ENCODE results near the gene CEP128.

Gene CEP128

DNA sequence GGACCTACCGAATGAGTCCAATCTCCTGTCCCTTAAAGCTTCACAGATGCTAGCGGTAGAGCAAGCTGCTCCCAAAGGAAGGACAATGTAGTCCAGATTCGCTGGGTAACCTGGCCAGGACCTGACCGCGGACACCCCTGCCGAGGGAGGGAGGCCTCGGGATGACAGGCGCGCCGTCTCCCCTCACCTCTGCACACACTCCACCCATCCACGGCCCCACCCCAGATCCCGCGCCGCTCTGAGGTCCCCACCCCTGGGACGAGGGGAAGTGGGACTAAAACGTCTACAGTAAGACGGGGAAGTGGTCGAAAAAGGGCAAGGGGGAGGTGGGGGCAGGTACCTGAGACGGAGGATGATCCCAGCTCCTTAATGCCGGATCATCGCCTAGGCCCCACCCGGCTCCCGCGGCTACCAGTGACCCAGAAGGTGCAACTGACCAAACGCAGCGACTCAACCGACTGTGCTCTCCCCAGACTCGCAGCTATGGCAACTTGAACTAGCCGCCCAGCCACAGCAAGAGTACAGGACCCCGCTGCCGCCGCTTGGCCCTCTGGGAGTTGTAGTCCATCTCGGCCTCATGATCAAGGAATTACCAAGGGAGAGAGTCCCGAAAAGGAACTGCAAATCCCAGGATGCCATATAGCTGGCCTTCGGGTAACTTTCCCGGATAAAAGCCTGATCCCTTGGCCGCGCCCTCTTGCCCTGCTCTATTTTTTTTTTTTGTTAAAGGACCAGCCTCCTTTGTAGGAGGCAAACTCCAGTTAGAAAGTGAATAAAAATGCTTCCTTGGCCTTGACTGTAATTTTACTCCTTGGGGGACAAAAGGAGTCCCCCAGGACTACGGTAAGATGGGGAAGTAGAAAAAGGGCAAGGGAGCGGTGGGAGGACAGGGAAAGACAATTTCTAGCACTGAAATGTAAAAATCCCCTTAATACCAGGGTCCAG lies at the start of gene CEP128:
Gene CEP128 (minus strand): TSS at position 498 of the 945 bp plus-strand sequence.
- peak; percentile 97 for DNase-seq (ENCODE audit: low spot score)

DNA sequence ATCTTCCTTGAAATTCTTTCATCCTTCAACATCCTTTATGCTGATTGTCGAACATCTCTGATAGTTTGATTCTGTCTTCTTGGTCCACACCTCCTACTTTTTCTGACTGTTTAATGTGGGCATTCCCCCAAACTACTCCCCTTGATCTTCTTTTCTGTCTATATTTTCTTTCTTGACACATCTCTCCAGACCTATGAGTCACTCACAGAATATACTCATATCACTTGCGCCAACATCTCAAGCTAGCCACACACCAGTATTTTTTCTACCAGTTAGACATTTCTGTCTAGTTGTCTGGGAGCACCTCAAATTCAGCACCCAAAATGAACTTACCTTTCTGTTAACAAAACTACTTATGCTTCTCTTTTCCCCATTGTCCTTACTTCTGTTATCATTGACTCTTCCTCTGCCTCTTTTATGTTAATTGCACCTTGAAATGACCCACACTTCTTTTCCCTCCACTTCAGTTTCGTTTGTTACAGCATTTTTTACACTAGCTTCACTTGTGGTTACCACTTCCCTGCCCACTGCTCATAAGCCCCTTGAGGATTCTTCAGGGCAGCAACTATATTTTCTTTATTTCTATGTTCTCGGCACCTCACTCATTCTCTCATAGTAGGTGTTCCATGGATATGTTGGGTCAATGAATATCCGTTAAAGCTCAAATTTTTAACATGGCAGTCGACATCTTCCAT lies 47.3 kb upstream of the CEP128 start:
- DNase-seq (ENCODE audit: low spot score) = no peak

DNA sequence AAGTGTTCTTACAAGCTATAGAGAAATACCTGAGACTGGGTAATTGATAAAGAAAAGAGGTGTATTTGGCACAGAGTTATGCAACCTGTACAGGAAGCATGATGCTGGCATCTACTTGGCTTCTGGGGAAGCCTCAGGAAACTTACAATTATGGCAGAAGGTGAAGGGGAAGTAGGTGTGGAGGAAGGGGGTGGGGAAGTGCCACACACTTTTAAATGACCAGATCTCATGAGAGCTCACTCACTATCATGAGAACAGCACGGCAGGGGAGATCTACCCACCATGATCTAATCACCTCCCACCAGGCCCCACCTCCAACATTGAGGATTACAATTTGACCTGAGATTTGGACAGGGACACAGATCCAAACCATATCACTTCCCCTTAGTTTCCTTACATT lies 46.7 kb upstream of the CEP128 start:
- no peak for DNase-seq (ENCODE audit: low spot score)

DNA sequence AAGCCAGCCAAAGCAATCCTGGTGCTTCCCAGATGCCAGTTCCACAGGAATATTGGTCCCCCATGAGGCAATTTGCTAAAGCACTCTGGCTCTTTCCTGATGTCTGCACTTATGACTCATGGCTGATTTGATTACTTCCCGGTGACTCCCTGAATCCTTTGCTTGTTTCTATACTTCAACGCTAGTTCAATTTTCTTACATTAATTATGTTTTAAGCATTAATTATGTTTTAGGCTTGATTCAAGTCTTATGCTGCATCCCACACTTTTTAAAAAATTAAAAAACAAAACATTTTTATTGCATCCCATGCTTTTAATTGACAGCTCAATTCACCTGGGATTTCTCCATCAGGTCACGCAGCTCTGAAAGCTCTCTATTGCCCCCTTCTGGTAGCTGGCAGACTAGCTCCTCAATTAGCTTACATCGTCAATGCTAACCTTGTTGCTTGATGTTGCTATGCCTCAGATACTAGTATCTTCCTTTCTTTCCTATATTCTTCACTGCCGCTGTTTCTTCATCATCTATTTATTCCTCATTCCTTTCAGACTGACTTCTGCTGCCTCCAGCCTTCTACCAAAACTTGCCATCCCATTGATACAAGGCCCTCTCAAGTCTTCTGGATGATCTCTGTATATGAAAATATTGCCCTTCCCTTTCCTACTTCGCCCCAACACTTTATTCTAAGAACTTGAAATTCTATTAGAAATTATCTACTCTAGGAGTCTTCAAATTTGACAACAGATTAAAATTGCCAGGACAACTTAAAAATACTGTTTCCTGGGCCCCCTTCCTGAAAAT lies 45.9 kb upstream of the CEP128 start:
- DNase-seq (ENCODE audit: low spot score) = peak; percentile 80

DNA sequence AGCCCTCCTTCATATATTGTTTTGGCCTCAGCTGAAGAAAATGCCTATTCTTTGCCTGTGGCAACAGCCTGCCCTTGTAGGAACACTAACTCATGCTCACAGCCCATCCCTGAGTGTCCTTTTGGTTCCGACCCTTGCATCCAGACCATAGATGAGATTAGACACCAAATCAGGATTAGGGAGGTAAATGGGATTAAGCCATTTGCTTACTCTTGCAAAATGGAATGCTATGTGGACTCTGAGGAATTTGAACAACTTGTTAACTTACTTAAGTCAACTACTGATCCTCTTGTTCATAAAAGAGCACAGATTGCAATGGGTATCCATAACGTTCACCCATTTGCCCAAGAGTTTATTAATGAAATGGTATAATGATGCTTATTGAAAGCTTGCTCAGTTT lies 41.2 kb upstream of the CEP128 start:
- DNase-seq (ENCODE audit: low spot score) = no peak

DNA sequence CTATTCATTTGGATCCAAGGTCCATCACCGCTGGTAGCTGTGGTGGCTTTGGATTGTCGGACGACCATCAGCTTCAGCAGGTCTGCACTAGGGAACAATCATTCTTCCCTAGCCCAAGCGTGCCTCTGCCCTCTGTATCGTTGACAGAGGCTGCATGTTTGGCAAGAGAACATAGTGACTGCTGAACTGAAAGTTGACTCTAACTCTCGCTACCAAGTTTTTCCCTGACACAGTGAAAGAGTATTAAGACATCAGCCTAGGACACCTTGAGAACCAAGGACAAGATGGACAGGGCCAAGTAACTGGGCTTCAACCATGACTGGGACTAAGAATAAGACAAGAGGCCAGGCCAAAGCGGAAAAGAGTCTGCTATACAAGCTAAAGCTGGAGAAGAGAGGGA lies 40.1 kb upstream of the CEP128 start:
- DNase-seq (ENCODE audit: low spot score) = no peak

DNA sequence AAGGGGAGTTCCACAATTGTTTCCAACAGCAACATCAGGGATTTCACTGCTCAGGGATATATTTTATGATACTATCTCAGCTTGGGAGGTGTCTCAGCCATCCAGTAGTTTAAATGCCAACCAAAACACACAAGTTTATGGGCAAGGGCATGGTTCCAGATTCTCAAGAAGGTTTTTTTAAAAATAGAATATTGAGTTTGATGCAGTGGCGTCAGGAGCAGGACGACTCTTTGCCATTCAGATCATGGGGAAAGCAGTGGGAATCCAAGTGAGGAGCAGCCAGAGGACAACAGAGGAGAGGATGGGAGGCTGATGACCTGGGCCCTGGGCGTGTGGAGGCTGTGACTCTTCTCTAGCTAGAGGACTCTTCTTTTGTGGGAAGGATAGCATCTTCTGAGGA lies 39.6 kb upstream of the CEP128 start:
- DNase-seq (ENCODE audit: low spot score) = no peak

DNA sequence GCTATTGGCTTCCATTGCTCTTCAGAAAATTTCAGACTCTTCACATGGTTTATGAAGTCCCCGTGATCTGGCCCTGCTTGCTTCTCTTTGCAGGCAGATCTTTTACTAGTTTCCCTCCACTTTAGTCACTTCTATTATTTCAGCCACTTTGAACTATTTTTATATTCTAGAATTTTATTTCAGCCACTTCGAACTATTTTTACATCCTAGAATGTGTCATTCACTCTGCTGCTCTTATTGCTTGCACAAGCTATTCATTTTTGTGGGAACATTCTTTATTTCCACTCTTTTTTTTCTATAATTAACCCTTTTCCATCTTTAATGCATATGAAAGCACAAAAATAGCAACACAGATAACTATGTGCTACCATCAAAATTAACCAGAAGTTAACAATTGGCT lies 38.4 kb upstream of the CEP128 start:
- DNase-seq (ENCODE audit: low spot score) = no peak

DNA sequence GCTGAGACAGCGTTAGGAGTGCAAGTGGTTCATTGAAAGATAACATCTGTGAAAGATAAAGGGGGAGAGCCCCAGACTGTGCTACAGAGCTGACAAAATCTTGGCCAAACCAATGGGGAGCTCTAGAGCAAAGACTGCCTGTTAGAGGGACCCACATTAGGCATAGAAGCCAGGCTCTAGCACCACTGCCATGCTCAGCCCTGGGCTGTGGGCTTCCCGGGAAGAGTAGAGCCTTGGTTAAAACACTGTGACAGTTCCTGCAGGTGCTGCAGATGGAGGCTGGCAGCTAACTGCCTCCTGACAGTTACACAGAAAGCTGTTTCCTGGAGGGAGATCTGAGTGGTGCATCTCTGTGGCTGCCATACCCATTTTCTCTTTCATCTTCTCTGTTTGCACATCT lies 36.9 kb upstream of the CEP128 start:
- DNase-seq (ENCODE audit: low spot score) = no peak

DNA sequence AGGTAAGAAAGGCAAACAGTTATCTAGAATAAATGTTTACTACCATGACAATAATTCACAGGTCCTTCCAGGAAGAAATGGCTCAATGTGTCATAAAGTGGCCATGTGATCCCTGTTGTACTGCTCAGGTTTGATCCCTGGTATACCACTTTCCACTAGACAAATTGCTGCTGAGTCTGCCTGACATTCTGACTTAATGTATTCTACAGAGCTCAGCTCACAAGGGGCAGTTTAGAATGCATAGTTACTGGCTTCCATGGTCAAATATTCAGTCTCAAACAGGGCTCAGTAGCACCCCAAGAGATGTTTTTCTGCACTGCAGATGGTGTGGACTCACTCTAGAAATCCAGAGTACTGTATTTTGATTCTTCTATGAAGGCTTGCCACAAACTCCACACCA lies 35.7 kb upstream of the CEP128 start:
- no peak for DNase-seq (ENCODE audit: low spot score)

DNA sequence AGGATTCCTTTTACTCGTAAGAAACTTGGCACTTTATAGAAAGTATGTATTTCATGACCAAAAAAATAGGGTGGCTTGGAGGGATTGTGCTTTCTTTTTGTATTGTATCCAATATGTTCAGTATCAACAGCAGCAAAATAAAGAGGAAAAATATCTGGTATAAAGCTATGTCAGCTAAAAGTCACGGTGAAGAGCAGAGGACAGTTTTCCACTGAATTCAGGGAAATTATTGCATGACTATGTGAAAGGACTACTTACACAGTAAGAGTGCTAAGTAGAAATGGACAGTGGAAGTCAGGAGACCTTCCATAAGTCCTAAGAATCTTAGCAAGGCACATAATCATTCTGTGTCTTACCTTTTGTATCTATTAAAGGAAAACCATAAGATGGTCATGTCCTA lies 33.1 kb upstream of the CEP128 start:
- DNase-seq (ENCODE audit: low spot score) = no peak

DNA sequence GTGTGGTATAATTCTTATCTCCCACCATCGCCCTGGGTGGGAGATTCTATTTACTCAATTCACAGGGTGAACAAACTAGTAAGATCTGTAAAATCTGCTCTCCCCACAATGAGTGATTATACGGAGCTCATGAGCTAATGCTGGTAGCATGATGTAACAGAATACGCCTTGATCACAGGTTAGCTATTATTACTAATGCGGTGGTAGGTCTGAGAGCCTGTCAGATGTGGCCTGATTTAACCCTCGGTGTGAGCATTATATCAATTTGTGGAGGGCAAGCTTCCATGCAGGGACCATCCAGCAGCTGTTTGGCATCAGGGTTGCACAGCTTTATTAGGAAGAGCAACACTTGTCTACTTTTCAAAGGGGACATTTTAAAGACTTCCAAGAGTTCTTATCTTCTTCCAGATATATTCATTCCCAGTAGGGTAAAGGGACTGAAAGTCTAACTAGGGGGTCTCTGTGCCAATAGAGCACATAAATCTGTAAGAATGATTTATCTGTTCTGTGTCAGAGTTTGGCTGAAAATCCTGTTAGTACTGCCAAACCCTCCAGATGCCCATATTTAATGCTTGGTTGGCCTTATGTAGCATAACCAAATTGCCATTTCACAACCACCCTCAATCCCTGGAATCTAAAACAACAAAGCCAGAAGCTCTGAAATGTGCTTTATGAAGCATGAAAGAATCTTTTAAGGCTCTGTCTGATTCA lies 32.5 kb upstream of the CEP128 start:
- DNase-seq (ENCODE audit: low spot score) = no peak

DNA sequence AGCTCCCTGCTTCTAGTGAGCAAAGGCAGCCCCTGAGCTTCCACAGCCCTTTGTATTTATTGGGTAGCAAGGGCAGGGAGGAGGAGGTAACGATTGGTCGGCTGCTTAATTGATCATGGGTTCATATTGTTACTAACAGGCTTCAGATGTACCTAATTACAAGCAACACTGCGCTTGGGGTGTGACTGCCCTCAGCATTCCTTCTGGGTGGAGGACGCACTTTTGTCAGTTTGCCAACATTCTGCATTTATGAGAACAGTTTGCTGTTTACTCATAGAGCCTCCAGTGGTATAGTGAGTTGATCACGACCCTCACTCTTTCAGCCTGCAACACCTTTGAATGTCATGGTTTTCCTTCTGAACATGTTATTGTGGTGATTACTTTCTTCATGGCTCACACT lies 23.5 kb upstream of the CEP128 start:
- peak; percentile 62 for DNase-seq (ENCODE audit: low spot score)

DNA sequence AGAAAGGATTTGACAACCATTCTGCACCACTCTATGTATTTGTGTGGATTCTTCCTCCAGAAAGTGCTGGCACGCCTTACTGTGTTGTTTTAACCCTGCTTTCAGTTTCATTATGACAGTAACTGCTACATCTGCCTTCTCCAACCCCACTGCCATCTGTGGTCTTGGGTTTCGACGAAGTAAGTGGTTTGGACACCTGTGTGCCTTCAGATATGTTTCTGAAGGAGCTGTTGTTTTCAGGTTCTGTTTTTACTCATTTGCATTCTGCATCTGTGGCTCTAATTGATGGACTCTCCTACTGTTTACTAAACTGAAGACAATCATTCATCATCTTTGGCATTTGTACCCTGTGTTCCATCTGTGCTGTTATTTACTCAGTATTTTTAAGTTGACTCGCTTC lies 18.0 kb upstream of the CEP128 start:
- DNase-seq (ENCODE audit: low spot score) = no peak

DNA sequence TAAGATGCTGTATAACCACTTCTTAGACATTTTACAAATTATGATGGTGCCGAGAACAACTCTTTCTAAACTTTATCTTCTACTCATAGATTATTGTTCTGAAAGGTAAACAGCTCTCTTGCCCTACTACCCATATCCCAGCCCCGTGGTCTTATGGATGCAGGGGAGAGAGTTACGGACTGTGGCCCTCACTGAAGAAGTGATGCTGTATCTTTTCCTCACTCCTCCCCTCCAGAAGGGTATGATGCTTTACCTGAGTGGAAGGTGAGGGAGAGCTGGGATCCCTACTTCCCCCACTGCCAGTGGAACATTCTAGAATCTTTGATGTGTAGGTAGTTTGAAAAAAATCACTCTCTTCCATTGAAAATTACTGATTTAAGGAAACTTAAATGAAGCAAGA lies 17.4 kb upstream of the CEP128 start:
- DNase-seq (ENCODE audit: low spot score) = no peak

DNA sequence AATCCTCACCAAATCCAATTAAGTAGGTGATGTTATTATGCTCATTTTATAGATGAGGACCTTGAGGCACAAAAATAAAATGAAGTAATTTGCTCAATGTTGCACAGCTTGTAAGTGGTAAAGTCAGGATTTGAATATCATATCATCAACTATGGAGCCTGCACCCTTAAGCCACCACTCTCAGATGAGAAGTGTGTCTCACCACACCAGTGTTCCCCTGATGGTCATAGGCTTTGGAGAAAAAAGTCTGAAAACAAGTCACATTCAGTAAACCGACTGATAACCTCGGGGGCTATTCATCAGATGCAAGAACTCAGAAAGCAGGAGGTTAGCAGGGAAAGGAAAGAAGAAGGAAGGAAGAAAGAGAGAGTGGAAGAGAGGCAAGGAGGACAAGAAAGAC lies 16.7 kb upstream of the CEP128 start:
- no peak for DNase-seq (ENCODE audit: low spot score)

DNA sequence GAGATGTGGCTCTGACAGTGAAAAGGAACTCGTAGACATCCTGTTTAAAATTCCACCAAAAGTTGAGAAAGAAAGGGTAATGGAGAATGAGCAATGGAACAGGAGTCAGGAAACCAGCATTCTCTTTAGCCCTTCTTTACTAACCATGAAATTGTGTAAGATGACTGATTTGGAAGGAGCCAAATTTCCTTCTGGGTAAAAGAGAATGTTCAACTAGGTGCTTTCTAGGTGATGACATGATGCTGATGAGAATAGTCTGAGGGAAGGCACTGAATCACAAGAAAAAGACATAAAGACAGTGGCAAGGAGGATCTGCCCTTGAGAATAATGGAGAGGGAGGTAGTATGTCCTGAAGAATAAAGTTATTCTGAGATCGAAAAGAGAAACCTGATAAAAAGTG lies 16.1 kb upstream of the CEP128 start:
- DNase-seq (ENCODE audit: low spot score) = no peak

DNA sequence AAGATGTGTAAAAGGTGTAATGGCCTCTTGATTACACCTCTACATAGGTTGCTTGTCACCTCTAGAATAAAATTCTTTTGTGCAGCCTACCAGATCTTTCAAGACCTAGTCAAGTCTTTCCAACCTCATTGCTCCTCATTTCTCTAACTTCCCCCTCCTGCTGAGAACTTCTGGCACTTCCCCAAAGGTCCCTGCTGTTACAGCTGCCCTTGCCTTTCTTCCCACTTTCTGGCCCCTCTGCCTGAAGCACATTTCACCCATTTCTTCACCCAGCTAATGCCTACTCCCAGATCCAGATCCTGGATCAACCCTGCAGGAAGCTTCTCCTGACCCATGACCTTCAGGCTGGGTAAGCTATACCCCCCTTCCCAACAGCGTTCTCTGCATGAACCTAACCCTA lies 15.4 kb upstream of the CEP128 start:
- no peak for DNase-seq (ENCODE audit: low spot score)

DNA sequence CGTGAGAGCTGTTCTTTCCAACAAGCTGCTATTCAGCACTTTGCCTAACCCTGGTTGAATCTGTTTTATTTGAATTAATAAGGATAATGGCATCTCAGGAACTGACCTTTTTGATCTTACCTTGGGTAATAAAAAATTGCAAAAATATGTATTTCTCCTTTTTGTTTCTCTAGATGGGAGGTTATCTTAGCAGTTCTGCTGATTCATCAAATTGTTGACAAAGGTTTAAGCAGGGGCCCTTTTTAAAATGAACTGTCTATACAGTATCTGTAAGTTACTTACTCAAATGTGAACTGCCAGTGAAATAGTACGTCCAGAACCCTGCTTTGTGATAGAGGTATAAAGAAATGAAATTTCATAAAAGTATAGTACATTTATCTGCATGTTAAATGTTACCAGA lies 14.6 kb upstream of the CEP128 start:
- DNase-seq (ENCODE audit: low spot score) = no peak

DNA sequence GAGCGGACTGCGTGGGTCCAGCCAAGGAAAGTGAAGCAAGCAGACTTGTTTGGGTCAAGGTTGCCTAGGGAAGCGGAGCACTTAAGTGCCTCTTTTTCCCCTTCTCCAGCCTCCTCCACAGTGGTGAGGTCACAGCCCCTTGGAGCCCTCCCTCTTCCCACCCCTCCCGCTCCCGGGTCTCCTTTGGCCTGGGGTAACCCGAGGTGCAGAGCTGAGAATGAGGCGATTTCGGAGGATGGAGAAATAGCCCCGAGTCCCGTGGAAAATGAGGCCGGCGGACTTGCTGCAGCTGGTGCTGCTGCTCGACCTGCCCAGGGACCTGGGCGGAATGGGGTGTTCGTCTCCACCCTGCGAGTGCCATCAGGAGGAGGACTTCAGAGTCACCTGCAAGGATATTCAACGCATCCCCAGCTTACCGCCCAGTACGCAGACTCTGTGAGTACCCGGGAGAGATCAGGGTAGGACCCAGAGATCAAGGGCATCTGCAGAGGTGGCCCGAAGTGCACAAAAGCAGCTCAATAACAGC lies 13.9 kb upstream of the CEP128 start, which contains the start of gene TSHR:
Gene TSHR (plus strand): TSS at position 206 of the 526 bp plus-strand sequence. CDS start 60 bp downstream, at position 266.
- DNase-seq (ENCODE audit: low spot score) = no peak

DNA sequence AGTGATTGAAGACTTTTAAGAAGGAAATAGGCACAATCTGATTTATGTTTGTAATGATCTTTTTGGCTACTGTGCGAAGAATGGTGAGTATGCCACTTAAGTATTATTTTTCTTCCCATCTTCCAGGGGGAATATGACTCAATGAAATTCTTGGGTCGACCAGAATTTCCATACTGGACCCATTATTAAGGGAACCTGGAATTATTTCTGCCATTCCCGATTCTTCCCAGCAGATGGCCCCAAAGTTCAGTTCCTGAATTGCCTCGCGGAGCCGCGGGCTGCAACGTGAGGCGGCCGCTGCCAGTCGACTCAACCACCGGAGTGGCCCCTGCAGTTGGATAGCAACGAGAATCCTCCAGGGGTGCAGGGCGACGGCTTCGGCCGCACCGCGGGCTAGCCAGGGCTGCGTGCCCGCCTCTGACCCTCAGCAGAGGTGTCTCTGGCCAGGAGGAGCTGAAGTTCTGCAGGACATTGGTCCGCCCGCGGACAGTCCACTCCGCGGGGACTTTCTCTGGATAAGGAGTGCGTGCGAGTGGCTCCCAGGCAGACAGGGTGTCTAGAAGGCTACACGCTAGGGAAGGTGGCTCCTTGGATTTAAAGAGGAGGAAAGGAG lies 13.3 kb upstream of the CEP128 start:
- peak; percentile 75 for DNase-seq (ENCODE audit: low spot score)
